Glutamatergic neuron (in vitro differentiated cells): ENCODE results near the gene SSRP1. TPM values are rescaled to one million over a fixed set of nuclear protein-coding genes. Genes with fewer than 3 reads are reported as not detected.
"Not testable (repeated sequence)": the region's sequence is repeated elsewhere in the genome, so short reads cannot be mapped to it uniquely, and the experiment has no call there.

Source experiments
- DNase-seq: peaks from one replicate; pipeline ENCODE4 v3.0.0; 2022
- H3K27ac Mint-ChIP-seq: one replicate; pipeline ENCODE4 v1.8.0; 2020; ENCODE audit warnings: mild to moderate bottlenecking, mixed read lengths, inconsistent platforms; ENCODE audit not compliant: unreplicated experiment
- H3K27me3 Mint-ChIP-seq: one replicate; pipeline ENCODE4 v1.8.0; 2020; ENCODE audit warnings: mild to moderate bottlenecking, moderate library complexity, mixed read lengths, inconsistent platforms; ENCODE audit not compliant: unreplicated experiment
- H3K36me3 Mint-ChIP-seq: one replicate; pipeline ENCODE4 v1.8.0; 2020; ENCODE audit warnings: mild to moderate bottlenecking, mixed read lengths, inconsistent platforms; ENCODE audit not compliant: unreplicated experiment
- H3K4me1 Mint-ChIP-seq: one replicate; pipeline ENCODE4 v1.8.0; 2020; ENCODE audit warnings: mild to moderate bottlenecking, low read depth, mixed read lengths, inconsistent platforms; ENCODE audit not compliant: unreplicated experiment
- H3K4me3 Mint-ChIP-seq: one replicate; pipeline ENCODE4 v1.8.0; 2020; ENCODE audit warnings: mild to moderate bottlenecking, mixed read lengths, inconsistent platforms; ENCODE audit not compliant: unreplicated experiment
- H3K9me3 Mint-ChIP-seq: one replicate; pipeline ENCODE4 v1.8.0; 2020; ENCODE audit warnings: mild to moderate bottlenecking, moderate library complexity, mixed read lengths, inconsistent platforms; ENCODE audit not compliant: unreplicated experiment
- total RNA-seq: library from RNA; stranded (reverse); fragmentation: NEBNext Ultra II Directional; extraction: Animal tissue kit (Norgen Biotek cat#: 25700); gene quantifications from one replicate; pipeline ENCODE4 v1.2.1, GENCODE V29; 2021; ENCODE audit not compliant: unreplicated experiment
- TF ChIP-seq, protein P1 (sequence below): fragments of 200-600 bp; sonication (generic); IDR thresholded peaks from one replicate; pipeline ENCODE4 v1.5.0; 2021; ENCODE audit not compliant: partially characterized antibody, unreplicated experiment

The SSRP1 gene
- total RNA-seq, 1 donor from 2014 or later: 91.4 TPM

- peaks cover 6% of the 10 kb centered on the region for H3K36me3 Mint-ChIP-seq
- TF ChIP-seq, protein P1, sequence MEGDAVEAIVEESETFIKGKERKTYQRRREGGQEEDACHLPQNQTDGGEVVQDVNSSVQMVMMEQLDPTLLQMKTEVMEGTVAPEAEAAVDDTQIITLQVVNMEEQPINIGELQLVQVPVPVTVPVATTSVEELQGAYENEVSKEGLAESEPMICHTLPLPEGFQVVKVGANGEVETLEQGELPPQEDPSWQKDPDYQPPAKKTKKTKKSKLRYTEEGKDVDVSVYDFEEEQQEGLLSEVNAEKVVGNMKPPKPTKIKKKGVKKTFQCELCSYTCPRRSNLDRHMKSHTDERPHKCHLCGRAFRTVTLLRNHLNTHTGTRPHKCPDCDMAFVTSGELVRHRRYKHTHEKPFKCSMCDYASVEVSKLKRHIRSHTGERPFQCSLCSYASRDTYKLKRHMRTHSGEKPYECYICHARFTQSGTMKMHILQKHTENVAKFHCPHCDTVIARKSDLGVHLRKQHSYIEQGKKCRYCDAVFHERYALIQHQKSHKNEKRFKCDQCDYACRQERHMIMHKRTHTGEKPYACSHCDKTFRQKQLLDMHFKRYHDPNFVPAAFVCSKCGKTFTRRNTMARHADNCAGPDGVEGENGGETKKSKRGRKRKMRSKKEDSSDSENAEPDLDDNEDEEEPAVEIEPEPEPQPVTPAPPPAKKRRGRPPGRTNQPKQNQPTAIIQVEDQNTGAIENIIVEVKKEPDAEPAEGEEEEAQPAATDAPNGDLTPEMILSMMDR: no peak
- peaks cover 8% of the 10 kb centered on the region for H3K9me3 Mint-ChIP-seq
- no peaks in the 10 kb centered on the region for H3K27me3 Mint-ChIP-seq
- DNase-seq: no peak
- H3K4me1 Mint-ChIP-seq: peaks cover 20% of the 10 kb centered on the region
- H3K4me3 Mint-ChIP-seq: no peak overlapping the region
- H3K27ac Mint-ChIP-seq: peak overlapping the region; percentile 0
Observed at GRCh38 chr11:57287884-57288283, 47.8 kb downstream of the SSRP1 start.

GRCh38 chr11:57283231-57283990, 52.3 kb downstream of the SSRP1 start:
- H3K27me3 Mint-ChIP-seq: no peaks in the 10 kb centered on the region
- peaks cover 6% of the 10 kb centered on the region for H3K9me3 Mint-ChIP-seq
- no peak overlapping the region for H3K4me3 Mint-ChIP-seq
- H3K4me1 Mint-ChIP-seq: peaks cover 9% of the 10 kb centered on the region
- no peak for DNase-seq
- no peak overlapping the region for H3K27ac Mint-ChIP-seq
- peaks cover 6% of the 10 kb centered on the region for H3K36me3 Mint-ChIP-seq
- TF ChIP-seq, protein P1: no peak

DNA sequence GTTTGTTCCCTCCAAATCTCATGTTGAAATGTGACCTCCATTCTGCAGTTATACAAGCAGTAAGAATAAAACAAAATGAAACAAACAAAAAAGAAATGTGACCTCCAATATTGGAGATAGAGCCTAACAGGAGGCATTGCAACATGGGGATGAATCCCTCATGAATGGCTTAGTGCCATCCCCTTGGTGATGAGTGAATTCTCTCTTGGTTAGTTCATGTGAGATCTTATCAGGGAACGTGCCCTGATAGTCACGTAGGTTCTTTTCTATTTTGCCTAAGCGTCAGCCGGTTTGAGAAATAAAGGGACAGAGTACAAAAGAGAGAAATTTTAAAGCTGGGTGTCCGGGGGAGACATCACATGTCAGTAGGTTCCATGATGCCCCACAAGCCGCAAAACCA, 54.1 kb downstream of the SSRP1 start:
- not testable (repeated sequence) for DNase-seq, H3K27ac Mint-ChIP-seq, H3K4me3 Mint-ChIP-seq, H3K27me3 Mint-ChIP-seq, H3K36me3 Mint-ChIP-seq, H3K9me3 Mint-ChIP-seq
- H3K4me1 Mint-ChIP-seq: peaks cover 16% of the 10 kb centered on the region

- no peaks in the 10 kb centered on the region for H3K27me3 Mint-ChIP-seq
- peaks cover 19% of the 10 kb centered on the region for H3K4me1 Mint-ChIP-seq
- H3K9me3 Mint-ChIP-seq: peaks cover 1% of the 10 kb centered on the region
- no peak for DNase-seq
- no peak overlapping the region for H3K27ac Mint-ChIP-seq
- TF ChIP-seq, protein P1: no peak
- no peak overlapping the region for H3K4me3 Mint-ChIP-seq
- H3K36me3 Mint-ChIP-seq: no peaks in the 10 kb centered on the region
Observed at GRCh38 chr11:57279116-57279515, 56.6 kb downstream of the SSRP1 start.

DNA sequence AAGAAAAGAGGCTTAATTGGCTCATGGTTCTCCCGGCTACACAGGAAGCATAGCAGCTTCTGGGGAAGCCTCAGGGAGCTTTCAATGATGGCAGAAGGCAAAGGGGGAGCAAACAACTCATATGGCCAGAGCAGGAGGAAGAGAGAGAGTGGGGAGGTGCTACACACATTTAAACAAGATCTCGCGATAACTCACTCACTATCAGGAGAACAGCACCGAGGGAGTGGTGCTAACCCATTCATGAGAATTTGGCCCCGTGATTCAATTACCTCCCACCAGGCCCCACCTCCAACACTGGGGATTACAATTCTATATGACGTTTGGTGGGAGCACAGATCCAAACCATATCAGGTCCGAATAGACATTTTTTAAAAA, 57.0 kb downstream of the SSRP1 start:
- no peak overlapping the region for H3K27ac Mint-ChIP-seq
- no peak for DNase-seq
- TF ChIP-seq, protein P1: no peak
- H3K4me1 Mint-ChIP-seq: peaks cover 19% of the 10 kb centered on the region
- no peak overlapping the region for H3K4me3 Mint-ChIP-seq
- H3K27me3 Mint-ChIP-seq: no peaks in the 10 kb centered on the region
- no peaks in the 10 kb centered on the region for H3K36me3 Mint-ChIP-seq
- H3K9me3 Mint-ChIP-seq: peaks cover 1% of the 10 kb centered on the region
